ENCODE results near the gene XYLT1.

Gene XYLT1

GRCh38 chr16:17162560-17162959 is 308.2 kb downstream of the XYLT1 start:
- no peak for DNase-seq

- DNase-seq = no peak
These were observed 309.8 kb downstream of the XYLT1 start for GRCh38 chr16:17160920-17161431.

- DNase-seq = no peak
These were observed 310.4 kb downstream of the XYLT1 start for GRCh38 chr16:17160285-17160853.

GRCh38 chr16:17159617-17160016 is 311.1 kb downstream of the XYLT1 start:
- no peak for DNase-seq

- no peak for DNase-seq
These were observed 314.8 kb downstream of the XYLT1 start for GRCh38 chr16:17155936-17156335.

- DNase-seq = no peak
These were observed 315.3 kb downstream of the XYLT1 start for GRCh38 chr16:17155485-17155884.

- DNase-seq = no peak
These were observed 315.8 kb downstream of the XYLT1 start for GRCh38 chr16:17154981-17155380.

- no peak for DNase-seq
These were observed 318.4 kb downstream of the XYLT1 start for GRCh38 chr16:17152311-17152710.

GRCh38 chr16:17151335-17151734 is 319.4 kb downstream of the XYLT1 start:
- no peak for DNase-seq

GRCh38 chr16:17149904-17150483 is 320.8 kb downstream of the XYLT1 start:
- no peak for DNase-seq

GRCh38 chr16:17147942-17148341 is 322.8 kb downstream of the XYLT1 start:
- no peak for DNase-seq

- DNase-seq = no peak
These were observed 325.7 kb downstream of the XYLT1 start for GRCh38 chr16:17145029-17145428.

- no peak for DNase-seq
These were observed 326.3 kb downstream of the XYLT1 start for GRCh38 chr16:17144431-17144830.

GRCh38 chr16:17143546-17144419 is 327.0 kb downstream of the XYLT1 start:
- no peak for DNase-seq

GRCh38 chr16:17138801-17139200 is 332.0 kb downstream of the XYLT1 start:
- no peak for DNase-seq

- no peak for DNase-seq
These were observed 335.3 kb downstream of the XYLT1 start for GRCh38 chr16:17135439-17135838.

- no peak for DNase-seq
These were observed 336.2 kb downstream of the XYLT1 start for GRCh38 chr16:17134586-17134985.

- DNase-seq = no peak
These were observed 336.9 kb downstream of the XYLT1 start for GRCh38 chr16:17133851-17134250.

- no peak for DNase-seq
These were observed 339.4 kb downstream of the XYLT1 start for GRCh38 chr16:17131351-17131750.

- no peak for DNase-seq
These were observed 340.0 kb downstream of the XYLT1 start for GRCh38 chr16:17130733-17131132.

GRCh38 chr16:17129971-17130370 is 340.8 kb downstream of the XYLT1 start:
- no peak for DNase-seq

- DNase-seq = no peak
These were observed 342.0 kb downstream of the XYLT1 start for GRCh38 chr16:17128791-17129190.

GRCh38 chr16:17126156-17126555 is 344.6 kb downstream of the XYLT1 start:
- no peak for DNase-seq

- DNase-seq = no peak
These were observed 345.1 kb downstream of the XYLT1 start for GRCh38 chr16:17125671-17126070.
